Endothelial cell of umbilical vein (primary cell): ENCODE measurements around the gene SERPINE1.

Source experiments
- CTCF ChIP-seq, 2 donors: IDR thresholded peaks; 1 replicate in 1 of 2; 2 replicates in 1 of 2; pipeline ENCODE4 v1.5.1; 2011; ENCODE audit warnings: low read length in 2 of 2, mild to moderate bottlenecking in 2 of 2, moderate library complexity in 2 of 2, control low read depth in 1 of 2, inconsistent platforms in 1 of 2, low read depth in 1 of 2; ENCODE audit not compliant: insufficient read depth in 1 of 2; ENCODE audit errors: extremely low read depth in 1 of 2
- EZH2 ChIP-seq: IDR thresholded peaks from 2 replicates; pipeline ENCODE4 v1.6.1; 2012; ENCODE audit warnings: borderline replicate concordance, low read depth, mild to moderate bottlenecking, moderate library complexity, low read length, inconsistent platforms; ENCODE audit not compliant: severe bottlenecking
- FOS ChIP-seq: IDR thresholded peaks from 2 replicates; pipeline ENCODE4 v1.6.1; 2011; ENCODE audit warnings: mild to moderate bottlenecking, low read length, moderate library complexity, borderline replicate concordance; ENCODE audit not compliant: insufficient read depth
- JUN ChIP-seq: IDR thresholded peaks from 2 replicates; pipeline ENCODE4 v1.6.1; 2011; ENCODE audit warnings: borderline replicate concordance, low read depth; ENCODE audit not compliant: insufficient read length, insufficient read depth
- MYC ChIP-seq: IDR thresholded peaks from one replicate; pipeline ENCODE4 v1.6.1; 2011; ENCODE audit warnings: mild to moderate bottlenecking, low read depth, low read length
- POLR2A ChIP-seq: IDR thresholded peaks from 2 replicates; pipeline ENCODE4 v1.6.1; 2012; ENCODE audit warnings: low read depth, mild to moderate bottlenecking, control low read depth, low read length
- POLR2AphosphoS5 ChIP-seq: IDR thresholded peaks from 2 replicates; pipeline ENCODE4 v1.6.1; 2012; ENCODE audit warnings: low read depth, mild to moderate bottlenecking, control low read depth, low read length, moderate library complexity; ENCODE audit not compliant: insufficient read depth
- TF ChIP-seq, protein P1 (sequence below): IDR thresholded peaks from 2 replicates; pipeline ENCODE4 v1.6.1; 2011; ENCODE audit not compliant: insufficient read depth, insufficient read length

- peak; percentile 82 for TF ChIP-seq POLR2A
- peak; percentile 64 to 75 for TF ChIP-seq CTCF (IDR thresholded peaks at IDR 0.05; ENCODE audit: extremely low read depth in 1 of 2, insufficient read depth in 1 of 2, low read depth in 1 of 2, low read length in 2 of 2)
- no peak for TF ChIP-seq EZH2
- TF ChIP-seq POLR2AphosphoS5 = peak; percentile 94
- TF ChIP-seq, protein P1, sequence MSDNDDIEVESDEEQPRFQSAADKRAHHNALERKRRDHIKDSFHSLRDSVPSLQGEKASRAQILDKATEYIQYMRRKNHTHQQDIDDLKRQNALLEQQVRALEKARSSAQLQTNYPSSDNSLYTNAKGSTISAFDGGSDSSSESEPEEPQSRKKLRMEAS = peak; percentile 77
- peak; percentile 99 for TF ChIP-seq FOS
- TF ChIP-seq MYC = peak; percentile 51
- TF ChIP-seq JUN = peak; percentile 100
Observed at GRCh38 chr7:101138213-101138870, 11.4 kb downstream of the SERPINE1 start.
